ENCODE measurements around the gene MYO1B. TPM values are rescaled to one million over a fixed set of nuclear protein-coding genes. Genes with fewer than 3 reads are reported as not detected.

Gene MYO1B
- total and polyA plus RNA-seq, 2 of the 8 experiments (the other 6 are each of a cell fraction or from before 2014, with no cell fraction given), result 15.5 to 61.2 TPM

GRCh38 chr2:191412353-191412752 lies 167.1 kb downstream of the MYO1B start:
- Histone ChIP-seq H2BK20ac (ENCODE audit: low read length) (no peak overlapping the region), H3K36me3 (ENCODE audit: control insufficient read depth in 2 of 4, insufficient read depth in 4 of 4, low read length in 3 of 4) (peaks cover 11 to 69% (median 37%) of the 10 kb centered on the region in 4 experiments), H2BK15ac (ENCODE audit: low read length) (no peak overlapping the region), H2BK120ac (replicated peaks; ENCODE audit: low read depth, low read length) (no peak overlapping the region), H3K9me3 (ENCODE audit: insufficient read depth in 2 of 2, low read depth in 1 of 2, low read length in 1 of 2) (no peaks in the 10 kb centered on the region), H3K14ac (ENCODE audit: insufficient read length) (no peak overlapping the region), H3K56ac (replicated peaks; ENCODE audit: insufficient read length, low read depth, low read length) (no peak overlapping the region), H4K91ac (replicated peaks; ENCODE audit: insufficient read length, low read length) (no peak overlapping the region), H3K23me2 (ENCODE audit: low read depth, low read length) (no peaks in the 10 kb centered on the region), H3K9ac (replicated peaks in 1 of 4; ENCODE audit: extremely low read depth in 1 of 4, low read depth in 3 of 4, low read length in 3 of 4) (no peak overlapping the region), H3K18ac (ENCODE audit: extremely low read depth, low read length) (no peak overlapping the region), H3K23ac (ENCODE audit: insufficient read length) (no peak overlapping the region), H3K27ac (ENCODE audit: low read depth, low read length) (no peak overlapping the region), H3K79me1 (ENCODE audit: low read depth, low read length) (no peaks in the 10 kb centered on the region), H3K79me2 (ENCODE audit: control insufficient read depth in 1 of 2, insufficient read depth in 2 of 2, low read length in 2 of 2) (no peaks in the 10 kb centered on the region), H3K27me3 (replicated peaks in 1 of 4; ENCODE audit: control insufficient read depth in 3 of 4, extremely low read depth in 1 of 4, insufficient read depth in 3 of 4, low read length in 3 of 4) (no peaks in the 10 kb centered on the region; a peak in 1 of 7 replicates), H2BK5ac (ENCODE audit: low read depth, low read length) (no peak overlapping the region), H3K4me1 (replicated peaks in 1 of 4; ENCODE audit: control insufficient read depth in 3 of 4, insufficient read depth in 4 of 4, low read length in 3 of 4) (no peaks in the 10 kb centered on the region), H4K5ac (ENCODE audit: insufficient read length, low read depth, low read length) (no peak overlapping the region), H3K4me3 (ENCODE audit: extremely low read depth in 1 of 4, insufficient read depth in 2 of 4, low read depth in 3 of 4, low read length in 4 of 4) (no peak overlapping the region), H3K4ac (replicated peaks; ENCODE audit: insufficient read length, low read depth, low read length) (no peak overlapping the region), H2AK5ac (ENCODE audit: low read depth, low read length) (no peak overlapping the region), H2BK12ac (ENCODE audit: low read depth, low read length) (no peak overlapping the region), H4K8ac (ENCODE audit: extremely low read depth, insufficient read depth, low read length) (no peak overlapping the region), H4K20me1 (replicated peaks in 1 of 2; ENCODE audit: control insufficient read depth in 1 of 2, insufficient read depth in 2 of 2, low read length in 2 of 2) (no peaks in the 10 kb centered on the region), H2AFZ (ENCODE audit: low read length) (no peak overlapping the region), H3K4me2 (ENCODE audit: insufficient read depth in 1 of 2, low read depth in 2 of 2, low read length in 2 of 2) (no peak overlapping the region)
- FAIRE-seq (no peak), DNase-seq (ENCODE audit: low read depth in 1 of 2, low spot score in 2 of 2) (no peak)
- 100% methylated on average over 2 of the region's 2 CpGs; no CpG with 5 or more reads in 1 of the 2 experiments for WGBS, 2 experiments (ENCODE audit: extremely low coverage in 1 of 2, insufficient coverage in 1 of 2, insufficient read length in 1 of 2, insufficient replicate concordance in 2 of 2, low coverage in 1 of 2, low lambda C conversion rate in 2 of 2, missing lambda C conversion rate in 1 of 2)
- ChIA-PET CTCF (ENCODE audit: partially characterized antibody) (no interaction called here), POLR2A (ENCODE audit: partially characterized antibody) (no interaction called here)
- TF ChIP-seq FOSL1 (IDR thresholded peaks at IDR 0.05; ENCODE audit: insufficient read depth, low read depth, low read length) (no peak), EP300 (IDR thresholded peaks at IDR 0.05; ENCODE audit: borderline replicate concordance in 1 of 2, low read depth in 2 of 2, low read length in 2 of 2) (no peak), HDAC6 (IDR thresholded peaks at IDR 0.05; ENCODE audit: low read depth, low read length) (no peak), MAX (IDR thresholded peaks at IDR 0.05) (no peak), NANOG (IDR thresholded peaks at IDR 0.05; ENCODE audit: insufficient read depth, low read depth, low read length, poor library complexity, severe bottlenecking) (no peak), ATF2 (IDR thresholded peaks at IDR 0.05; ENCODE audit: low read length) (no peak), GABPA (IDR thresholded peaks at IDR 0.05; ENCODE audit: borderline replicate concordance, insufficient read depth, low read length) (no peak), SAP30 (IDR thresholded peaks at IDR 0.05; ENCODE audit: insufficient read depth, insufficient replicate concordance, low read length) (no peak), JUND (IDR thresholded peaks at IDR 0.05; ENCODE audit: low read length) (no peak), EGR1 (IDR thresholded peaks at IDR 0.05; ENCODE audit: borderline replicate concordance, low read depth, low read length) (no peak), TCF12 (IDR thresholded peaks at IDR 0.05; ENCODE audit: low read depth, low read length) (no peak), BCL11A (IDR thresholded peaks at IDR 0.05; ENCODE audit: low read depth in 2 of 2, low read length in 2 of 2) (no peak)

All from H1 (cell line).